Jurkat, Clone E6-1 (cell line): Measurements from ENCODE around the gene TTLL5.

ENCODE experiments used
- DNase-seq: peaks from one replicate; pipeline ENCODE4 v3.0.0-alpha.2; 2011; ENCODE audit warnings: low read depth, low spot score
- H3K4me3 ChIP-seq: 2 replicates; pipeline ENCODE4 v1.5.1; 2011; ENCODE audit warnings: mild to moderate bottlenecking, low read length, control low read depth, moderate library complexity

The TTLL5 gene

GRCh38 chr14:75812622-75813021 is 151.6 kb downstream of the TTLL5 start:
- H3K4me3 ChIP-seq: no peak overlapping the region
- DNase-seq: no peak

- DNase-seq: no peak
- no peak overlapping the region for H3K4me3 ChIP-seq
These were observed 159.7 kb downstream of the TTLL5 start for GRCh38 chr14:75820761-75821160.

- no peak for DNase-seq
- H3K4me3 ChIP-seq: no peak overlapping the region
These were observed 160.9 kb downstream of the TTLL5 start for GRCh38 chr14:75821831-75822521.

GRCh38 chr14:75822522-75823141 is 161.6 kb downstream of the TTLL5 start:
- no peak overlapping the region for H3K4me3 ChIP-seq
- DNase-seq: no peak

- H3K4me3 ChIP-seq: no peak overlapping the region
- no peak for DNase-seq
These were observed 162.3 kb downstream of the TTLL5 start for GRCh38 chr14:75823334-75823733.

- no peak for DNase-seq
These were observed 163.3 kb downstream of the TTLL5 start for GRCh38 chr14:75824318-75824717.

GRCh38 chr14:75825147-75825592 is 164.1 kb downstream of the TTLL5 start:
- DNase-seq: no peak
- no peak overlapping the region for H3K4me3 ChIP-seq

More at GRCh38 chr14:75824318-75824717, 163.3 kb downstream of the TTLL5 start:
- no peak overlapping the region for H3K4me3 ChIP-seq

GRCh38 chr14:75826599-75826998 is 165.6 kb downstream of the TTLL5 start:
- H3K4me3 ChIP-seq: no peak overlapping the region
- no peak for DNase-seq

- no peak for DNase-seq
- no peak overlapping the region for H3K4me3 ChIP-seq
These were observed 166.3 kb downstream of the TTLL5 start for GRCh38 chr14:75827331-75827730.

GRCh38 chr14:75829316-75829715 is 168.3 kb downstream of the TTLL5 start:
- no peak overlapping the region for H3K4me3 ChIP-seq
- DNase-seq: no peak

- peak overlapping the region; percentile 3; the same call in 1 of the 2 replicates for H3K4me3 ChIP-seq
- peak; percentile 95 for DNase-seq
These were observed 170.4 kb downstream of the TTLL5 start for GRCh38 chr14:75831455-75831854.

- no peak for DNase-seq
- peak overlapping the region; percentile 3; the same call in 1 of the 2 replicates for H3K4me3 ChIP-seq
These were observed 170.9 kb downstream of the TTLL5 start for GRCh38 chr14:75831952-75832351.

GRCh38 chr14:75832621-75833297 is 171.7 kb downstream of the TTLL5 start:
- no peak overlapping the region for H3K4me3 ChIP-seq
- peak; percentile 28 for DNase-seq

- no peak overlapping the region for H3K4me3 ChIP-seq
- no peak for DNase-seq
These were observed 172.4 kb downstream of the TTLL5 start for GRCh38 chr14:75833326-75834020.

GRCh38 chr14:75835156-75835725 is 174.2 kb downstream of the TTLL5 start:
- no peak overlapping the region for H3K4me3 ChIP-seq
- DNase-seq: no peak

- DNase-seq: no peak
- H3K4me3 ChIP-seq: no peak overlapping the region
These were observed 174.7 kb downstream of the TTLL5 start for GRCh38 chr14:75835737-75836136.

GRCh38 chr14:75837151-75837787 is 176.2 kb downstream of the TTLL5 start:
- no peak for DNase-seq
- no peak overlapping the region for H3K4me3 ChIP-seq

GRCh38 chr14:75840911-75841310 is 179.9 kb downstream of the TTLL5 start:
- DNase-seq: no peak

GRCh38 chr14:75842551-75842950 is 181.5 kb downstream of the TTLL5 start:
- no peak for DNase-seq
- H3K4me3 ChIP-seq: no peak overlapping the region

More at GRCh38 chr14:75840911-75841310, 179.9 kb downstream of the TTLL5 start:
- no peak overlapping the region for H3K4me3 ChIP-seq
